Measurements from ENCODE around the gene CANT1.

DNA sequence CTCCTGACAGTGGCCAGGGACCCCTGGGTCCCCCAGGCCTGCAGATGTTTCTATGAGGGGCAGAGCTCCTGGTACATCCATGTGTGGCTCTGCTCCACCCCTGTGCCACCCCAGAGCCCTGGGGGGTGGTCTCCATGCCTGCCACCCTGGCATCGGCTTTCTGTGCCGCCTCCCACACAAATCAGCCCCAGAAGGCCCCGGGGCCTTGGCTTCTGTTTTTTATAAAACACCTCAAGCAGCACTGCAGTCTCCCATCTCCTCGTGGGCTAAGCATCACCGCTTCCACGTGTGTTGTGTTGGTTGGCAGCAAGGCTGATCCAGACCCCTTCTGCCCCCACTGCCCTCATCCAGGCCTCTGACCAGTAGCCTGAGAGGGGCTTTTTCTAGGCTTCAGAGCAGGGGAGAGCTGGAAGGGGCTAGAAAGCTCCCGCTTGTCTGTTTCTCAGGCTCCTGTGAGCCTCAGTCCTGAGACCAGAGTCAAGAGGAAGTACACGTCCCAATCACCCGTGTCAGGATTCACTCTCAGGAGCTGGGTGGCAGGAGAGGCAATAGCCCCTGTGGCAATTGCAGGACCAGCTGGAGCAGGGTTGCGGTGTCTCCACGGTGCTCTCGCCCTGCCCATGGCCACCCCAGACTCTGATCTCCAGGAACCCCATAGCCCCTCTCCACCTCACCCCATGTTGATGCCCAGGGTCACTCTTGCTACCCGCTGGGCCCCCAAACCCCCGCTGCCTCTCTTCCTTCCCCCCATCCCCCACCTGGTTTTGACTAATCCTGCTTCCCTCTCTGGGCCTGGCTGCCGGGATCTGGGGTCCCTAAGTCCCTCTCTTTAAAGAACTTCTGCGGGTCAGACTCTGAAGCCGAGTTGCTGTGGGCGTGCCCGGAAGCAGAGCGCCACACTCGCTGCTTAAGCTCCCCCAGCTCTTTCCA lies 39.5 kb upstream of the CANT1 start:
- TF ChIP-seq, protein P1, sequence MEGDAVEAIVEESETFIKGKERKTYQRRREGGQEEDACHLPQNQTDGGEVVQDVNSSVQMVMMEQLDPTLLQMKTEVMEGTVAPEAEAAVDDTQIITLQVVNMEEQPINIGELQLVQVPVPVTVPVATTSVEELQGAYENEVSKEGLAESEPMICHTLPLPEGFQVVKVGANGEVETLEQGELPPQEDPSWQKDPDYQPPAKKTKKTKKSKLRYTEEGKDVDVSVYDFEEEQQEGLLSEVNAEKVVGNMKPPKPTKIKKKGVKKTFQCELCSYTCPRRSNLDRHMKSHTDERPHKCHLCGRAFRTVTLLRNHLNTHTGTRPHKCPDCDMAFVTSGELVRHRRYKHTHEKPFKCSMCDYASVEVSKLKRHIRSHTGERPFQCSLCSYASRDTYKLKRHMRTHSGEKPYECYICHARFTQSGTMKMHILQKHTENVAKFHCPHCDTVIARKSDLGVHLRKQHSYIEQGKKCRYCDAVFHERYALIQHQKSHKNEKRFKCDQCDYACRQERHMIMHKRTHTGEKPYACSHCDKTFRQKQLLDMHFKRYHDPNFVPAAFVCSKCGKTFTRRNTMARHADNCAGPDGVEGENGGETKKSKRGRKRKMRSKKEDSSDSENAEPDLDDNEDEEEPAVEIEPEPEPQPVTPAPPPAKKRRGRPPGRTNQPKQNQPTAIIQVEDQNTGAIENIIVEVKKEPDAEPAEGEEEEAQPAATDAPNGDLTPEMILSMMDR (IDR thresholded peaks at IDR 0.05): no peak
- no peak for TF ChIP-seq POLR2A (IDR thresholded peaks at IDR 0.05)
- TF ChIP-seq EP300 (IDR thresholded peaks at IDR 0.05): no peak

Measured in ovary (tissue), 3 donors.